Endothelial cell (in vitro differentiated cells): ENCODE results near the gene PCSK5. TPM values are rescaled to one million over a fixed set of nuclear protein-coding genes. Genes with fewer than 3 reads are reported as not detected.
"Not testable (repeated sequence)": the region's sequence is repeated elsewhere in the genome, so short reads cannot be mapped to it uniquely, and the experiment has no call there.

ENCODE experiments used
- DNase-seq: peaks from one replicate; pipeline ENCODE4 v3.0.0; 2021; ENCODE audit warnings: low spot score
- H3K27ac Mint-ChIP-seq: one replicate; pipeline ENCODE4 v1.8.0; 2021; ENCODE audit warnings: mixed read lengths, inconsistent platforms; ENCODE audit not compliant: unreplicated experiment
- H3K27me3 Mint-ChIP-seq: one replicate; pipeline ENCODE4 v1.8.0; 2021; ENCODE audit warnings: mild to moderate bottlenecking, moderate library complexity, mixed read lengths, inconsistent platforms; ENCODE audit not compliant: unreplicated experiment
- H3K36me3 Mint-ChIP-seq: one replicate; pipeline ENCODE4 v1.8.0; 2021; ENCODE audit warnings: mild to moderate bottlenecking, low read depth, mixed read lengths, inconsistent platforms; ENCODE audit not compliant: unreplicated experiment
- H3K4me1 Mint-ChIP-seq: one replicate; pipeline ENCODE4 v1.8.0; 2021; ENCODE audit warnings: mild to moderate bottlenecking, mixed read lengths, inconsistent platforms; ENCODE audit not compliant: unreplicated experiment
- H3K4me3 Mint-ChIP-seq: one replicate; pipeline ENCODE4 v1.8.0; 2021; ENCODE audit warnings: mild to moderate bottlenecking, mixed read lengths, inconsistent platforms; ENCODE audit not compliant: unreplicated experiment
- H3K9me3 Mint-ChIP-seq: one replicate; pipeline ENCODE4 v1.8.0; 2021; ENCODE audit warnings: mixed read lengths, inconsistent platforms; ENCODE audit not compliant: unreplicated experiment
- total RNA-seq: library from RNA; stranded (reverse); fragmentation: NEBNext Ultra II Directional; extraction: Animal tissue kit (Norgen Biotek cat#: 25700); gene quantifications from one replicate; pipeline ENCODE4 v1.2.1, GENCODE V29; 2021; ENCODE audit not compliant: unreplicated experiment
- TF ChIP-seq, protein P1 (sequence below): fragments of 200-600 bp; sonication (generic); IDR thresholded peaks from one replicate; pipeline ENCODE4 v1.5.0; 2021; ENCODE audit warnings: antibody characterized with exemption; ENCODE audit not compliant: unreplicated experiment

PCSK5 gene
- total RNA-seq, 1 donor from 2014 or later = 3.1 TPM

DNA sequence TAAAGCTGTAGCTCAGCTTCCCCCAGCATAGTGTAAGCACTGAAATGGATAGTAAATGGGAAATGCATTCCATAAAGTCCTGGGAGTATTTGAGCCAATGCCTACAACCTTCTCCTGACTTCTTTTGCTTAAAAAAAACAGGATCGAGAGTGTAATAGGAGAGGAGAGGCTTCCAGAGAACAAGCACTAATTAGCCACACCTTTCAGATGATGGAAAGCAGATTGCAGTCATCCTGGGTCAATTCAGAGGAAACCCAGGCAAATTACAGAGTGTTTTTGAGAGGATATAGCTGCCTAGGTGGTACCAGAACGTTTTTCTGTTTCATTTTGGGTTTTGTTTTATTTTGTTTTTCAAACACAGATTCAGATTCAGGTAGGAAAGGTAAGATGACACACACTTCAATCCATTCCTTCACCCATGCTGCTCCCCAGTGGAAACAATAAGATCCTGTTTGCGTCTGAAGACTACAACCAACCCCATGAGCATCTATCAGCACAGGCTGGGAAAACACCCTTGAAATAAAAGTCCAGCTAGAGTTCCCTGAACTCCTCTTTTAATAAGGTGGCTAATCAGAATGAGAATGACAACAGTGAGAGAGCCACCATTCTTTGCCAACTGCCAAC lies 408.2 kb downstream of the PCSK5 start:
- Mint-ChIP-seq H3K36me3 (no peaks in the 10 kb centered on the region), H3K4me1 (peaks cover 4% of the 10 kb centered on the region), H3K4me3 (no peak overlapping the region), H3K27me3 (no peaks in the 10 kb centered on the region), H3K27ac (no peak overlapping the region), H3K9me3 (no peaks in the 10 kb centered on the region)
- TF ChIP-seq, protein P1, sequence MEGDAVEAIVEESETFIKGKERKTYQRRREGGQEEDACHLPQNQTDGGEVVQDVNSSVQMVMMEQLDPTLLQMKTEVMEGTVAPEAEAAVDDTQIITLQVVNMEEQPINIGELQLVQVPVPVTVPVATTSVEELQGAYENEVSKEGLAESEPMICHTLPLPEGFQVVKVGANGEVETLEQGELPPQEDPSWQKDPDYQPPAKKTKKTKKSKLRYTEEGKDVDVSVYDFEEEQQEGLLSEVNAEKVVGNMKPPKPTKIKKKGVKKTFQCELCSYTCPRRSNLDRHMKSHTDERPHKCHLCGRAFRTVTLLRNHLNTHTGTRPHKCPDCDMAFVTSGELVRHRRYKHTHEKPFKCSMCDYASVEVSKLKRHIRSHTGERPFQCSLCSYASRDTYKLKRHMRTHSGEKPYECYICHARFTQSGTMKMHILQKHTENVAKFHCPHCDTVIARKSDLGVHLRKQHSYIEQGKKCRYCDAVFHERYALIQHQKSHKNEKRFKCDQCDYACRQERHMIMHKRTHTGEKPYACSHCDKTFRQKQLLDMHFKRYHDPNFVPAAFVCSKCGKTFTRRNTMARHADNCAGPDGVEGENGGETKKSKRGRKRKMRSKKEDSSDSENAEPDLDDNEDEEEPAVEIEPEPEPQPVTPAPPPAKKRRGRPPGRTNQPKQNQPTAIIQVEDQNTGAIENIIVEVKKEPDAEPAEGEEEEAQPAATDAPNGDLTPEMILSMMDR = no peak
- DNase-seq = no peak

DNA sequence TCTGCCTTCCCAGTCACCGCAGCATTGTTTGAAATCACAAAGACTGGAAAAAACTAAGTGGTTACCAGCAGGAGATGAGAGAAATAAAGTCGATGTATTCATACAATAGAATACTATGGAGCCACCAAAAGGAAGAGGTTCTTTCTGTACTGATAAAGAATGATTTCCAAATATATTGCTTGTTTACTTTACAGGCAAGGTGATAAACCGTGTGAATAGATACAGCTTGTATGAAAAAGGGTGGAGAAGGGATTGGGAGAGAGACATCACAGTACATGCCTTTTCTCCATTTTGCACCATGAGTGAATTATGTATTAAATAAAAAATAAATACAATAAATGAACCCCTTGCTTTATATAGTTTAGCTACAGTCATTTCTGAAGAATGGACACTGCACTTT lies 412.1 kb downstream of the PCSK5 start:
- Mint-ChIP-seq H3K4me1 (peaks cover 4% of the 10 kb centered on the region), H3K27me3 (no peaks in the 10 kb centered on the region), H3K27ac (no peak overlapping the region), H3K9me3 (no peaks in the 10 kb centered on the region), H3K36me3 (no peaks in the 10 kb centered on the region), H3K4me3 (no peak overlapping the region)
- TF ChIP-seq, protein P1 = no peak
- DNase-seq = no peak

DNA sequence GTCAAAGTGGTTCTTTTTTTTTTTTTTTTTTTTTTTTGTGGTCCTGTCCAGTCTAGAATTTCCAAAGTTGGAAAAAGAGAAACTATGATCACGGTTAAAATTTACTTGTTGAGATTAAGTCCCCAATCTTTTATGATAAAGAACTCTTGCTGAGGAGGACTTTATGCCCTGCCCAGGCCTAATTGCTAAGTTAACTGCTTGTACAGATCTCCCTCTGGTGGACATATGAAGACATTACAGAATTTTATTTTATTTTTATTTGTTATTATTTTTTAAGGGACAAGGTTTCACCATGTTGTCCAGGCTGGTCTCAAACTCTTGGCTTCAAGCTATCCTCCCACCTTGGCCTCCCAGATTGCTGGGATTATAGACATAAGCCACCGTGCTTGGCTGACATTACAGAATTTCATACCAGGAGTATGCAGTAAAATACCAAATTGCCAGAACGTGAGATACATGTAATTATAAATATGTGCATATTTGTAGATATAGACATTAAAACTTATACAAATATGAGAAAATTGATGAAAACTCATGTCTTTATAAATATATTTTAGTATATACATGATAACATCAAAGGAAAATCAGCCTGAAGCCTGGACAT lies 412.6 kb downstream of the PCSK5 start:
- Mint-ChIP-seq H3K27ac (no peak overlapping the region), H3K27me3 (no peaks in the 10 kb centered on the region), H3K36me3 (no peaks in the 10 kb centered on the region), H3K4me1 (peaks cover 4% of the 10 kb centered on the region), H3K9me3 (no peaks in the 10 kb centered on the region), H3K4me3 (no peak overlapping the region)
- DNase-seq = no peak
- TF ChIP-seq, protein P1 = peak; percentile 83

DNA sequence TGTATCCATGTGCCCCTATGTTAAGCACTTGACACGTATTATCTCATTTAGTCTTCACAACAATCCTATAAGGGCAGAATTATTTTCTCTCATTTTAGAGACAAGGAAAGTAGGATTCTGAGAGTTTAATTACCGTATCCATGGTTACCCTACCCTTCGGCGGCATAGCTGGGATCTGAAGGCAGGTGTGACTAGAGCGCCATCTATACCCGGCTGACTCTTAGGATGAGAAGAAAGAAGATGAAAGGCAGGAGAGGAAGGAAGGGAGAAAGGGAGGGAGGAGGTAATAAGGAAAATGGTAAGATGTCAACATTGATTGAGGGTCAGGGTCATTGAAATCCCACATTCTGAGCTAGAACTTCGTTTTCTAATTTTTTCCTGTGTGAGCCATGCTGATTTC lies 416.6 kb downstream of the PCSK5 start:
- not testable (repeated sequence) for H3K4me1 Mint-ChIP-seq, H3K9me3 Mint-ChIP-seq, H3K27me3 Mint-ChIP-seq, H3K36me3 Mint-ChIP-seq, H3K4me3 Mint-ChIP-seq, H3K27ac Mint-ChIP-seq, DNase-seq

DNA sequence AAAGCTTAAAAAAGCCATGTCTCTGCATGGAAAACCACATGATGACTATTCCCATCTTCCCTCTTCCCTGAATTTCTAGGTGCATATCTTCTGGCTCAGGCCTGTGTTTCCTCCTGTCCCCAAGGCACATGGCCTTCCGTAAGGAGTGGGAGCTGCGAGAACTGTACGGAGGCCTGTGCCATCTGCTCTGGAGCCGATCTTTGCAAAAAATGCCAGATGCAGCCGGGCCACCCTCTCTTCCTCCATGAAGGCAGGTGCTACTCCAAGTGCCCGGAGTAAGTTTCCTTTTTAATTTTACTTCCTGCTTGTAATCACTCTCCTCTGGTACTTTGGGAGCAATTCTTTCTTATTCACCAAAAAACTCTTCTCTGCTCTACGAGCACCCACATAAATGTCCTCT lies 420.1 kb downstream of the PCSK5 start:
- TF ChIP-seq, protein P1 = no peak
- no peaks in the 10 kb centered on the region for H3K9me3 Mint-ChIP-seq
- H3K27me3 Mint-ChIP-seq = no peaks in the 10 kb centered on the region
- H3K4me3 Mint-ChIP-seq = no peak overlapping the region
- DNase-seq = no peak
- no peak overlapping the region for H3K27ac Mint-ChIP-seq
- no peaks in the 10 kb centered on the region for H3K4me1 Mint-ChIP-seq
- H3K36me3 Mint-ChIP-seq = no peaks in the 10 kb centered on the region
